PC-9 (cell line): ENCODE measurements around the gene LSG1. TPM values are rescaled to one million over a fixed set of nuclear protein-coding genes. Genes with fewer than 3 reads are reported as not detected.

Experiments
- BruUV-seq: library from RNA; stranded (reverse); fragments of 400-500 nt; replicated peaks from 2 replicates; lab custom pipeline; 2021; lab: Mats Ljungman, UMichigan
- CTCF ChIA-PET: fragments of 300-600 bp; sonication (Branson Sonifier 250); formaldehyde crosslinking; loops from one replicate; lab custom pipeline; 2022; ENCODE audit warnings: antibody characterized with exemption; lab: Charles Lee
- POLR2A ChIA-PET: fragments of 300-600 bp; sonication (Branson Sonifier 250); formaldehyde crosslinking; loops from one replicate; lab custom pipeline; 2022; ENCODE audit warnings: antibody characterized with exemption; ENCODE audit not compliant: unreplicated experiment; lab: Charles Lee
- DNase-seq, 2 experiments: peaks; one replicate each; pipeline versions ENCODE4 v3.0.0 to v3.0.0-alpha.2; 2015 to 2022; ENCODE audit warnings: mixed read lengths in 1 of 2
- H2AFZ ChIP-seq: fragments of 200-600 bp; sonication (generic); 2 replicates; pipeline ENCODE4 v1.8.1; 2017; ENCODE audit warnings: antibody characterized with exemption
- H3F3A ChIP-seq: fragments of 200-600 bp; sonication (generic); 2 replicates; pipeline ENCODE4 v1.8.1; 2017; ENCODE audit warnings: antibody characterized with exemption, mild to moderate bottlenecking, low read depth; ENCODE audit not compliant: insufficient read depth
- H3K27ac ChIP-seq: fragments of 200-600 bp; sonication (generic); 2 replicates; pipeline ENCODE4 v1.6.1; 2016; ENCODE audit warnings: mixed run types
- H3K27me3 ChIP-seq: fragments of 200-600 bp; sonication (generic); 2 replicates; pipeline ENCODE4 v1.6.1; 2016; ENCODE audit warnings: low read depth, mixed run types; ENCODE audit not compliant: insufficient read depth
- H3K36me3 ChIP-seq: fragments of 200-600 bp; sonication (generic); 2 replicates; pipeline ENCODE4 v1.6.1; 2016; ENCODE audit warnings: low read depth, mixed run types
- H3K4me1 ChIP-seq: fragments of 200-600 bp; sonication (generic); replicated peaks from 2 replicates; pipeline ENCODE4 v1.6.1; 2016; ENCODE audit warnings: mixed run types; ENCODE audit not compliant: insufficient read depth
- H3K4me2 ChIP-seq: fragments of 200-600 bp; sonication (generic); 2 replicates; pipeline ENCODE4 v1.6.1; 2017; ENCODE audit warnings: mixed run types
- H3K4me3 ChIP-seq: fragments of 200-600 bp; sonication (generic); 2 replicates; pipeline ENCODE4 v1.6.1; 2016; ENCODE audit warnings: mixed run types
- H3K79me2 ChIP-seq: fragments of 200-600 bp; sonication (generic); 2 replicates; pipeline ENCODE4 v1.6.1; 2017; ENCODE audit warnings: low read depth, mixed run types
- H3K9me2 ChIP-seq: fragments of 200-600 bp; sonication (generic); 2 replicates; pipeline ENCODE4 v1.8.1; 2017; ENCODE audit warnings: mild to moderate bottlenecking; ENCODE audit not compliant: insufficient read depth
- H3K9me3 ChIP-seq: fragments of 200-600 bp; sonication (generic); 2 replicates; pipeline ENCODE4 v1.8.1; 2016; ENCODE audit warnings: low read depth; ENCODE audit not compliant: insufficient read depth
- H4K20me1 ChIP-seq: fragments of 200-600 bp; sonication (generic); 2 replicates; pipeline ENCODE4 v1.8.1; 2017; ENCODE audit not compliant: insufficient read depth
- CTCF ChIP-seq: fragments of 200-600 bp; sonication (generic); conservative IDR thresholded peaks from 2 replicates; pipeline ENCODE4 v1.6.1; 2017; ENCODE audit warnings: mixed run types, antibody characterized with exemption, mild to moderate bottlenecking, moderate library complexity
- EZH2 ChIP-seq: fragments of 200-600 bp; sonication (generic); IDR thresholded peaks from 2 replicates; pipeline ENCODE4 v1.8.0; 2017; ENCODE audit warnings: antibody characterized with exemption, low read depth
- intact Hi-C: fragments of 100-400 bp; cut with micrococcal nuclease; formaldehyde crosslinking; loops from one replicate; pipeline ENCODE4 v1.10.0; 2022; ENCODE audit not compliant: unreplicated experiment
- total RNA-seq: library from RNA; stranded (reverse); gene quantifications from 2 replicates; pipeline ENCODE4 v1.2.3, GENCODE V29; 2021

LSG1 gene
- total RNA-seq, 1 experiment from 2014 or later: 71.8 TPM

- Histone ChIP-seq H3K36me3 (peaks cover 11% of the 10 kb centered on the region; the same call in 1 of the 2 replicates), H3K79me2 (no peaks in the 10 kb centered on the region), H3K4me1 (no peaks in the 10 kb centered on the region), H3K27ac (no peak overlapping the region), H2AFZ (no peak overlapping the region), H3F3A (peaks cover under 1% of the 10 kb centered on the region; the same call in 1 of the 2 replicates), H3K9me2 (no peaks in the 10 kb centered on the region), H4K20me1 (no peaks in the 10 kb centered on the region), H3K9me3 (no peaks in the 10 kb centered on the region), H3K4me3 (no peak overlapping the region), H3K4me2 (no peak overlapping the region), H3K27me3 (no peaks in the 10 kb centered on the region)
- intact Hi-C loops: no loop called here
- no TSS peak for BruUV-seq
- no peak for DNase-seq
- ChIA-PET CTCF (no interaction called here), POLR2A (interaction anchor here (0.6 kb wide), 1 partner anchor 216 kb away, joined by 8 read pairs; no protein-coding TSS in a partner anchor)
- TF ChIP-seq EZH2 (no peak), CTCF (no peak)
Measured at GRCh38 chr3:194638991-194639605, 32.9 kb downstream of the LSG1 start.

GRCh38 chr3:194637541-194638400 lies 34.2 kb downstream of the LSG1 start:
- Histone ChIP-seq H3K4me3 (no peak overlapping the region), H3K4me2 (no peak overlapping the region), H3K27ac (no peak overlapping the region), H3K27me3 (no peaks in the 10 kb centered on the region), H4K20me1 (no peaks in the 10 kb centered on the region), H2AFZ (no peak overlapping the region), H3K36me3 (0 out of 2 replicates have a peak, but pooled peaks cover 2% of the 10 kb centered on the region), H3F3A (peaks cover 8% of the 10 kb centered on the region; the same call in 1 of the 2 replicates), H3K4me1 (no peaks in the 10 kb centered on the region), H3K9me3 (no peaks in the 10 kb centered on the region), H3K79me2 (no peaks in the 10 kb centered on the region), H3K9me2 (no peaks in the 10 kb centered on the region)
- ChIA-PET POLR2A (no interaction called here), CTCF (no interaction called here)
- no TSS peak for BruUV-seq
- TF ChIP-seq EZH2 (no peak), CTCF (no peak)
- intact Hi-C loops: loop anchor here (2.0 kb wide), 1 partner anchor 305 kb away; no protein-coding TSS in a partner anchor
- DNase-seq: no peak

- no TSS peak for BruUV-seq
- H3K4me3 ChIP-seq: no peak overlapping the region
- no peak overlapping the region for H3K4me2 ChIP-seq
- DNase-seq: peak in 1 of 2 experiments; percentile 34
- H3K27me3 ChIP-seq: no peaks in the 10 kb centered on the region
- H4K20me1 ChIP-seq: no peaks in the 10 kb centered on the region
- no peaks in the 10 kb centered on the region for H3K36me3 ChIP-seq
- intact Hi-C loops: loop anchor here (2.0 kb wide), 1 partner anchor 304 kb away; no protein-coding TSS in a partner anchor
- no peaks in the 10 kb centered on the region for H3K4me1 ChIP-seq
- POLR2A ChIA-PET: no interaction called here
- no peak for TF ChIP-seq CTCF
- no peak for TF ChIP-seq EZH2
- H3K27ac ChIP-seq: no peak overlapping the region
- no peaks in the 10 kb centered on the region for H3K9me2 ChIP-seq
- no peaks in the 10 kb centered on the region for H3K79me2 ChIP-seq
- CTCF ChIA-PET: interaction anchor here (0.5 kb wide), 1 partner anchor 44 kb away, joined by 3 read pairs; no protein-coding TSS in a partner anchor
- H3K9me3 ChIP-seq: no peaks in the 10 kb centered on the region
- H2AFZ ChIP-seq: no peak overlapping the region
- peaks cover 10% of the 10 kb centered on the region; the same call in 1 of the 2 replicates for H3F3A ChIP-seq
Measured at GRCh38 chr3:194637066-194637465, 34.9 kb downstream of the LSG1 start.
